Lower leg skin (tissue), 3 donors: Measurements from ENCODE around the gene PRKAB2.

Source experiments
- CTCF ChIP-seq, 3 donors: fragments of 450-650 bp; IDR thresholded peaks; one replicate each; pipeline ENCODE4 v1.5.1; 2016; ENCODE audit warnings: antibody characterized with exemption in 3 of 3, mild to moderate bottlenecking in 3 of 3, moderate library complexity in 2 of 3
- POLR2A ChIP-seq, 2 donors: fragments of 450-650 bp; IDR thresholded peaks; one replicate each; pipeline ENCODE4 v1.6.1; 2016 to 2017; ENCODE audit warnings: antibody characterized with exemption in 2 of 2, mild to moderate bottlenecking in 1 of 2, moderate library complexity in 1 of 2

GRCh38 chr1:147169840-147170674, 2.2 kb downstream of the PRKAB2 start:
- TF ChIP-seq CTCF (IDR thresholded peaks at IDR 0.05) (no peak), POLR2A (IDR thresholded peaks at IDR 0.05) (no peak)
